Endothelial cell of umbilical vein (primary cell): ENCODE data around the gene NEAT1. TPM values are rescaled to one million over a fixed set of nuclear protein-coding genes. Genes with fewer than 3 reads are reported as not detected.

ENCODE experiments used
- BruUV-seq: library from RNA; stranded (reverse); fragments of 400-500 nt; replicated peaks from 2 replicates; lab custom pipeline; 2021; lab: Mats Ljungman, UMichigan
- CTCF ChIA-PET: fragments of 300-600, 350-600 bp; sonication (Branson Sonifier 250); formaldehyde crosslinking; loops from one replicate; lab custom pipeline; 2021; ENCODE audit warnings: antibody characterized with exemption, inconsistent platforms; lab: Charles Lee
- POLR2A ChIA-PET: fragments of 300-600, 350-600 bp; sonication (Branson Sonifier 250); formaldehyde crosslinking; loops from one replicate; lab custom pipeline; 2021; ENCODE audit warnings: antibody characterized with exemption, inconsistent platforms; lab: Charles Lee
- DNase-seq: peaks from one replicate; pipeline ENCODE4 v3.0.0-alpha.2; 2011; ENCODE audit warnings: low read depth, low spot score
- FAIRE-seq: peaks from 2 replicates; lab custom pipeline; 2011; peaks lifted over from hg19 to GRCh38; lab: Jason Lieb, UNC
- H2AFZ ChIP-seq: 2 replicates; pipeline ENCODE4 v1.6.0; 2012; ENCODE audit warnings: low read depth, low read length, control low read depth, inconsistent platforms
- H3K27ac ChIP-seq: 2 replicates; pipeline ENCODE4 v1.5.1; 2011; ENCODE audit warnings: low read depth, mild to moderate bottlenecking, control low read depth, low read length, moderate library complexity; ENCODE audit not compliant: insufficient read depth
- H3K27me3 ChIP-seq, 2 experiments: 2 replicates each; pipeline versions ENCODE4 v1.6.0 to v1.6.1; 2011; ENCODE audit warnings: low read length in 2 of 2, mixed read lengths in 1 of 2; ENCODE audit not compliant: control insufficient read depth in 2 of 2, insufficient read depth in 2 of 2
- H3K36me3 ChIP-seq, 2 experiments: 2 replicates in 1 of 2; 3 replicates in 1 of 2; pipeline ENCODE4 v1.5.1; 2011; ENCODE audit warnings: low read length in 2 of 2, mild to moderate bottlenecking in 1 of 2, moderate library complexity in 1 of 2; ENCODE audit not compliant: control insufficient read depth in 2 of 2, insufficient read depth in 2 of 2; ENCODE audit errors: extremely low read depth in 1 of 2
- H3K4me1 ChIP-seq: 3 replicates; pipeline ENCODE4 v1.5.1; 2011; ENCODE audit warnings: mild to moderate bottlenecking, low read length; ENCODE audit not compliant: control insufficient read depth, insufficient read depth; ENCODE audit errors: extremely low read depth
- H3K4me2 ChIP-seq: 2 replicates; pipeline ENCODE4 v1.6.1; 2011; ENCODE audit warnings: low read length, control low read depth, mixed read lengths; ENCODE audit not compliant: insufficient read depth
- H3K4me3 ChIP-seq, 3 experiments: fragments of 200-600 bp in 1 of 3; sonication (generic), shearing (Covaris generic) in 1 of 3; replicated peaks in 1 of 3; 2 replicates each; pipeline ENCODE4 v1.5.1; 2011 to 2016; ENCODE audit warnings: control low read depth in 3 of 3, low read length in 3 of 3, mild to moderate bottlenecking in 2 of 3, inconsistent platforms in 1 of 3, low read depth in 1 of 3, moderate library complexity in 1 of 3; ENCODE audit not compliant: insufficient read depth in 1 of 3
- H3K79me2 ChIP-seq: 2 replicates; pipeline ENCODE4 v1.6.0; 2012; ENCODE audit warnings: low read length, inconsistent platforms; ENCODE audit not compliant: control insufficient read depth, insufficient read depth
- H3K9ac ChIP-seq: replicated peaks from 2 replicates; pipeline ENCODE3; 2011; ENCODE audit warnings: low read length, control low read depth; ENCODE audit not compliant: insufficient read depth; ENCODE audit errors: extremely low read depth
- H3K9me1 ChIP-seq: replicated peaks from 3 replicates; pipeline ENCODE4 v1.6.0; 2011; ENCODE audit warnings: mild to moderate bottlenecking, low read length; ENCODE audit not compliant: control insufficient read depth, insufficient read depth; ENCODE audit errors: extremely low read depth
- H3K9me3 ChIP-seq: replicated peaks from 2 replicates; pipeline ENCODE4 v1.5.1; 2012; ENCODE audit warnings: low read length, inconsistent platforms; ENCODE audit not compliant: control insufficient read depth, insufficient read depth
- H4K20me1 ChIP-seq: replicated peaks from 2 replicates; pipeline ENCODE3; 2011; ENCODE audit warnings: mild to moderate bottlenecking, low read length; ENCODE audit not compliant: control insufficient read depth, insufficient read depth; ENCODE audit errors: extremely low read depth
- CTCF ChIP-seq, 2 donors: IDR thresholded peaks; 1 replicate in 1 of 2; 2 replicates in 1 of 2; pipeline ENCODE4 v1.5.1; 2011; ENCODE audit warnings: low read length in 2 of 2, mild to moderate bottlenecking in 2 of 2, moderate library complexity in 2 of 2, control low read depth in 1 of 2, inconsistent platforms in 1 of 2, low read depth in 1 of 2; ENCODE audit not compliant: insufficient read depth in 1 of 2; ENCODE audit errors: extremely low read depth in 1 of 2
- EZH2 ChIP-seq: IDR thresholded peaks from 2 replicates; pipeline ENCODE4 v1.6.1; 2012; ENCODE audit warnings: borderline replicate concordance, low read depth, mild to moderate bottlenecking, moderate library complexity, low read length, inconsistent platforms; ENCODE audit not compliant: severe bottlenecking
- FOS ChIP-seq: IDR thresholded peaks from 2 replicates; pipeline ENCODE4 v1.6.1; 2011; ENCODE audit warnings: mild to moderate bottlenecking, low read length, moderate library complexity, borderline replicate concordance; ENCODE audit not compliant: insufficient read depth
- MYC ChIP-seq: IDR thresholded peaks from one replicate; pipeline ENCODE4 v1.6.1; 2011; ENCODE audit warnings: mild to moderate bottlenecking, low read depth, low read length
- POLR2AphosphoS5 ChIP-seq: IDR thresholded peaks from 2 replicates; pipeline ENCODE4 v1.6.1; 2012; ENCODE audit warnings: low read depth, mild to moderate bottlenecking, control low read depth, low read length, moderate library complexity; ENCODE audit not compliant: insufficient read depth
- dilution Hi-C: fragments of 300-500 bp; cut with MboI; formaldehyde crosslinking; loops from one replicate; pipeline ENCODE4 v1.15.0; 2019; ENCODE audit warnings: low sequenced_read_pairs; ENCODE audit not compliant: extremely low pct_ligation_motif_present
- intact Hi-C: fragments of 100-400 bp; cut with micrococcal nuclease; formaldehyde crosslinking; loops from one replicate; pipeline ENCODE4 v1.10.0; 2022
- polyA plus RNA-seq, 4 experiments: library from polyadenylated mRNA; depleted of rRNA in 3 of 4; stranded (reverse) in 3 of 4; unstranded in 1 of 4; fragments of >200 nt; gene quantifications; 2 replicates each; pipeline versions ENCODE4 v1.2.1 to v1.2.3, GENCODE V29; 2011 to 2012; ENCODE audit warnings: missing spikeins in 1 of 4
- total RNA-seq: library from RNA; stranded (reverse); gene quantifications from 2 replicates; pipeline ENCODE4 v1.2.3, GENCODE V29; 2021
- TF ChIP-seq, protein P1 (sequence below): IDR thresholded peaks from 2 replicates; pipeline ENCODE4 v1.6.1; 2011; ENCODE audit not compliant: insufficient read depth, insufficient read length

The NEAT1 gene
- total and polyA plus RNA-seq, 2 donors (not counting 3 experiments of a cell fraction or from before 2014, with no cell fraction given) = 34.4 to 957 TPM

GRCh38 chr11:65375012-65375411 is 47.6 kb upstream of the NEAT1 start:
- intact Hi-C loops = no loop called here

More at GRCh38 chr11:65375012-65375411, 47.6 kb upstream of the NEAT1 start:
- DNase-seq = no peak
- no peak overlapping the region for H3K4me3 ChIP-seq
- TF ChIP-seq CTCF (IDR thresholded peaks at IDR 0.05; ENCODE audit: extremely low read depth in 1 of 2, insufficient read depth in 1 of 2, low read depth in 1 of 2, low read length in 2 of 2) (no peak), MYC (no peak), FOS (no peak), POLR2AphosphoS5 (no peak), EZH2 (no peak)
- TF ChIP-seq, protein P1, sequence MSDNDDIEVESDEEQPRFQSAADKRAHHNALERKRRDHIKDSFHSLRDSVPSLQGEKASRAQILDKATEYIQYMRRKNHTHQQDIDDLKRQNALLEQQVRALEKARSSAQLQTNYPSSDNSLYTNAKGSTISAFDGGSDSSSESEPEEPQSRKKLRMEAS = no peak
- dilution Hi-C loops = no loop called here
- no peak overlapping the region for H3K27ac ChIP-seq
- no peaks in the 10 kb centered on the region for H4K20me1 ChIP-seq
- BruUV-seq = no TSS peak
- H3K9me3 ChIP-seq = no peaks in the 10 kb centered on the region
- no peaks in the 10 kb centered on the region for H3K36me3 ChIP-seq
- H3K4me1 ChIP-seq = peaks cover 9% of the 10 kb centered on the region
- no peaks in the 10 kb centered on the region for H3K27me3 ChIP-seq
- H3K9ac ChIP-seq = no peak overlapping the region
- ChIA-PET POLR2A (no interaction called here), CTCF (interaction anchor here (1.4 kb wide), 1 partner anchor 136 kb away, joined by 4 read pairs; no protein-coding TSS in a partner anchor)
- no peaks in the 10 kb centered on the region for H3K79me2 ChIP-seq
- no peaks in the 10 kb centered on the region for H3K9me1 ChIP-seq
- H2AFZ ChIP-seq = no peak overlapping the region
- H3K4me2 ChIP-seq = no peak overlapping the region
- FAIRE-seq = no peak
